HG03558 (cell line): Measurements from ENCODE around the gene KRTAP1-5.
"Not testable (repeated sequence)": the region's sequence is repeated elsewhere in the genome, so short reads cannot be mapped to it uniquely, and the experiment has no call there.

Experiments
- ATAC-seq: cut with Tn5 transposase; IDR thresholded peaks from one replicate; pipeline ENCODE4 v1.9.1; 2021; ENCODE audit warnings: moderate number of reproducible peaks; ENCODE audit not compliant: unreplicated experiment; ENCODE audit errors: extremely low read depth

Gene KRTAP1-5

GRCh38 chr17:41009936-41010335 is 17.1 kb downstream of the KRTAP1-5 start:
- no peak for ATAC-seq

- ATAC-seq = no peak
These were observed 17.7 kb downstream of the KRTAP1-5 start for GRCh38 chr17:41009301-41009760.

GRCh38 chr17:41008811-41009210 is 18.2 kb downstream of the KRTAP1-5 start, which contains the start of gene KRTAP3-1:
TSS of gene KRTAP3-1 (minus strand) at chr17:41009128. CDS start at chr17:41009074, 54 bp downstream.
- no peak for ATAC-seq

GRCh38 chr17:41004397-41004796 is 22.6 kb downstream of the KRTAP1-5 start:
- ATAC-seq = no peak

- no peak for ATAC-seq
These were observed 23.1 kb downstream of the KRTAP1-5 start for GRCh38 chr17:41003926-41004325.

GRCh38 chr17:41002814-41003213 is 24.2 kb downstream of the KRTAP1-5 start:
- ATAC-seq = no peak

GRCh38 chr17:41001795-41002194 is 25.2 kb downstream of the KRTAP1-5 start:
- ATAC-seq = no peak

GRCh38 chr17:40999563-40999962 is 27.4 kb downstream of the KRTAP1-5 start, which contains the start of gene KRTAP3-2:
TSS of gene KRTAP3-2 (minus strand) at chr17:40999906. CDS start at chr17:40999853, 53 bp downstream.
- ATAC-seq = not testable (repeated sequence)

GRCh38 chr17:40997361-40997760 is 29.6 kb downstream of the KRTAP1-5 start:
- no peak for ATAC-seq

GRCh38 chr17:40996829-40997228 is 30.2 kb downstream of the KRTAP1-5 start:
- ATAC-seq = no peak

GRCh38 chr17:40995116-40995515 is 31.9 kb downstream of the KRTAP1-5 start:
- no peak for ATAC-seq

- no peak for ATAC-seq
These were observed 33.2 kb downstream of the KRTAP1-5 start, which contains the start of gene KRTAP3-3 for GRCh38 chr17:40993839-40994238. TSS of gene KRTAP3-3 (minus strand) at chr17:40994164. CDS start at chr17:40994097, 67 bp downstream.

- ATAC-seq = no peak
These were observed 33.9 kb downstream of the KRTAP1-5 start for GRCh38 chr17:40993084-40993483.

GRCh38 chr17:40992666-40993065 is 34.3 kb downstream of the KRTAP1-5 start:
- no peak for ATAC-seq

- no peak for ATAC-seq
These were observed 40.1 kb downstream of the KRTAP1-5 start for GRCh38 chr17:40986920-40987319.

GRCh38 chr17:40984226-40984625 is 42.8 kb downstream of the KRTAP1-5 start, which contains the start of gene KRT40:
TSS of gene KRT40 (minus strand) at chr17:40984326. CDS start at chr17:40984273, 53 bp downstream.
- ATAC-seq = no peak

- no peak for ATAC-seq
These were observed 45.9 kb downstream of the KRTAP1-5 start for GRCh38 chr17:40981115-40981514.

GRCh38 chr17:40980596-40980995 is 46.4 kb downstream of the KRTAP1-5 start:
- no peak for ATAC-seq

- no peak for ATAC-seq
These were observed 46.9 kb downstream of the KRTAP1-5 start for GRCh38 chr17:40980117-40980516.

GRCh38 chr17:40978575-40979151 is 48.3 kb downstream of the KRTAP1-5 start:
- no peak for ATAC-seq
